Measurements from ENCODE around the gene DDB1. TPM values are rescaled to one million over a fixed set of nuclear protein-coding genes. Genes with fewer than 3 reads are reported as not detected.
A peak's percentile ranks its signal among the peaks of the same experiment; 100 is the strongest.

DDB1 gene
- total RNA-seq (2013; cell fraction: nucleolus; rRNA removed) = 131 and 138 TPM in 2 replicates
- total RNA-seq (2014; rRNA removed) (241 and 250 TPM in 2 replicates), total RNA-seq (2014; rRNA removed; fragmentation: Illumina TruSeq; extraction: Trizol) (197 and 199 TPM in 2 replicates), total RNA-seq (2021) (271 and 272 TPM in 2 replicates), polyA plus RNA-seq (2011; rRNA removed) (183 and 221 TPM in 2 replicates), polyA plus RNA-seq (2014; fragmentation: Illumina TruSeq; extraction: Trizol) (160 and 203 TPM in 2 replicates), polyA plus RNA-seq (2014; fragmentation: Nextera tagmentation; extraction: Ambion mirVana) (100 to 1,000 TPM; 136 to 211 TPM), polyA plus RNA-seq (2014; rRNA removed) (202 and 220 TPM in 2 replicates), polyA plus RNA-seq (2016; fragmentation: Nextera tagmentation; extraction: Ambion mirVana) (100 to 1,000 TPM; 236 to 262 TPM), polyA minus RNA-seq (2011; rRNA and poly(A)+ RNA removed) (351 and 399 TPM in 2 replicates), Bru-seq, nascent RNA (percentile 90 among the genes with signal in this experiment), BruChase-seq, experiment 1, labeled RNA remaining after a 6-hour chase (percentile 97 among the genes with signal in this experiment), BruChase-seq, experiment 2, labeled RNA remaining after a 2-hour chase (percentile 94 among the genes with signal in this experiment)
- polyA plus RNA-seq (2011; ENCODE audit: low read depth) = 71.1 TPM
- 231 and 256 TPM in 2 replicates for polyA plus RNA-seq (2011; cell fraction: cytosol; rRNA removed)
- 156 and 213 TPM in 2 replicates for polyA plus RNA-seq (2011; cell fraction: nucleus; rRNA removed)
- 113 and 114 TPM in 2 replicates for polyA plus RNA-seq (2012)
- 120 and 148 TPM in 2 replicates for polyA minus RNA-seq (2011; cell fraction: cytosol; rRNA and poly(A)+ RNA removed)
- 65.8 and 119 TPM in 2 replicates for polyA minus RNA-seq (2011; cell fraction: nucleus; rRNA and poly(A)+ RNA removed)
- long read RNA-seq, experiment 1, full-length matches to known transcripts = 37 of 56 reads
- long read RNA-seq, experiment 1, partial matches to known transcripts = 17 of 56 reads
- long read RNA-seq, experiment 1, other reads (novel, unspliced or antisense) = 2 of 56 reads
- long read RNA-seq, experiment 2, full-length matches to known transcripts = 2 of 48 reads
- long read RNA-seq, experiment 2, partial matches to known transcripts = 38 of 48 reads
- long read RNA-seq, experiment 2, other reads (novel, unspliced or antisense) = 8 of 48 reads

DNA sequence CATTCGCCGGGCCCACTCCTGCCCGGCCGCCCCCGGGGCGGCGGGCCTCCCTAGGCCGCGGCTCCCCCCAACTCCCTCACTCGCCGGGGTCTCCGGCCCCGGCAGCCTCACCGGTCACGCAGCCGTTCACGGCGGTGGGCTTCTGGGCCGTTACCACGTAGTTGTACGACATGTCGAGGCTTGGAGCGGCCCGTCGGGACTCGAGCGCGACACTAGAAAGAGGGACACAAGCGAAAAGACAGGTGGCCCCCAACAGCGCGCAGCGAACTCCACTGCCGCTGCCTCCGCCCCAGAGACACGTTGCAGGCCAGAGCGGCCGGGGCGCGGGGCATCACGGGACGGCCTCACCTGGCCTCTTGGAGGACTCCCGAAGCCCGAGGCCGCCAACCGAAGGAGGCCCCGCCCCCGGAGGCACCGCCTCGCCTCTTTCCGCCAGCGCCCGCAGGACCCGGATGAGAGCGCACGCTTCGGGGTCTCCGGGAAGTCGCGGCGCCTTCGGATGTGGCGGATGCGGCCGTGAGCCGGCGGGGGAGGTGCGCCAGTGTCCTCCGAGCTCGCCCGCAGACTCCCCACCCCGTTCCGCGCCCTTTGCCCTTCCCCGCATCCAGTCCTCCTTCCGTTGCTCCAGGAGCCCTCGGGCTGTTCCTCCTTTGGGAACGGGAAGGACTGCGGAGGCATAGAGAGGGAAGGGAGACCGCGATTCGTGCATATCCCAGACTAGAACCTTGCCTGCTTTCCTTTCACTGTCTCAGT lies at the start of gene DDB1, which contains the start of gene TKFC:
Gene DDB1 (minus strand): TSS at position 309 of the 753 bp plus-strand sequence. CDS start 137 bp downstream, at position 172.
Gene TKFC (plus strand): TSS at position 432 of the 753 bp plus-strand sequence. CDS start 1,501 bp downstream, outside the sequence.
- Histone ChIP-seq H3K9ac (ENCODE audit: control insufficient read depth, insufficient read depth, low read length) (peak within 1 kb of the TSS; percentile 99), H2AFZ (ENCODE audit: control insufficient read depth, low read depth, low read length) (peak within 1 kb of the TSS; percentile 83), H3K36me3 (ENCODE audit: control insufficient read depth in 2 of 2, insufficient read depth in 2 of 2, low read length in 1 of 2) (peaks cover 2 to 7% of the 10 kb centered on the region in 2 experiments; a peak in 3 of 4 replicates), H3K4me1 (ENCODE audit: control insufficient read depth, insufficient read depth, low read length) (peaks cover 20% of the 10 kb centered on the region), H3K79me2 (ENCODE audit: control insufficient read depth, insufficient read depth, low read length) (peaks cover 58% of the 10 kb centered on the region), H3K9me3 (replicated peaks; ENCODE audit: control insufficient read depth, insufficient read depth, low read length) (no peaks in the 10 kb centered on the region), H3K27ac (ENCODE audit: control insufficient read depth, insufficient read depth) (peak within 1 kb of the TSS; percentile 92), H3K4me3 (peak within 1 kb of the TSS; percentile 90), H3K27me3 (replicated peaks in 1 of 2; ENCODE audit: control insufficient read depth in 2 of 2, insufficient read depth in 2 of 2, low read length in 1 of 2) (no peaks in the 10 kb centered on the region), H3K4me2 (ENCODE audit: control insufficient read depth, insufficient read depth) (peak within 1 kb of the TSS; percentile 83), H4K20me1 (ENCODE audit: control insufficient read depth, insufficient read depth) (no peaks in the 10 kb centered on the region; the same call in 1 of the 2 replicates)
- in situ Hi-C loops (cut with MboI) (no loop called here), intact Hi-C loops (cut with micrococcal nuclease; ENCODE audit: unreplicated experiment) (loop anchor here (1.0 to 10.0 kb wide), 3 partner anchors 29 to 104 kb away; partner anchors contain the start of gene TMEM138)
- SMC1A ChIA-PET (ENCODE audit: uncharacterized antibody, unreplicated experiment) = interaction anchor here (0.8 to 8.1 kb wide), 10 partner anchors 25 to 501 kb away, joined by 3 to 414 read pairs (median 5); partner anchors contain the start of genes CPSF7, CYB561A3, SDHAF2 and TMEM138
- no TSS peak for BruUV-seq (replicated peaks)
- DNase-seq (ENCODE audit: low read depth, low spot score) (peak; percentile 64), FAIRE-seq (no peak), ATAC-seq (peak; percentile 94)
- CTCF ChIA-PET = interaction anchor here (0.8 to 10.2 kb wide), 10 partner anchors 8 to 292 kb away, joined by 3 to 729 read pairs (median 8); partner anchors contain the start of genes CYB561A3, TMEM138 and TMEM216
- RAD21 ChIA-PET (ENCODE audit: unreplicated experiment) = interaction anchor here (1.5 to 6.5 kb wide), 4 partner anchors 26 to 59 kb away, joined by 4 to 424 read pairs (median 130); partner anchors contain the start of genes CYB561A3, TMEM138 and TMEM216
- WGBS (ENCODE audit: insufficient coverage, insufficient replicate concordance, low lambda C conversion rate, missing lambda C conversion rate) = under 1% methylated on average over 71 of the region's 81 CpGs
- POLR2A ChIA-PET = interaction anchor here (1.0 to 5.9 kb wide), 7 partner anchors 24 to 96 kb away, joined by 3 to 86 read pairs (median 16); partner anchors contain the start of genes CPSF7, CYB561A3, SDHAF2 and TMEM138
- TF ChIP-seq KAT2A (conservative IDR thresholded peaks at IDR 0.05; ENCODE audit: control insufficient read depth, low read depth, low read length) (no peak), STAT3 (IDR thresholded peaks at IDR 0.05; ENCODE audit: low read depth, low read length) (no peak), HDGF (IDR thresholded peaks at IDR 0.05) (peak; percentile 73; the same call in 1 of the 2 replicates), EZH2 (IDR thresholded peaks at IDR 0.05; ENCODE audit: borderline replicate concordance, control insufficient read depth, low read depth, low read length) (no peak), BMI1 (IDR thresholded peaks at IDR 0.05; ENCODE audit: borderline replicate concordance) (no peak), SMAD1 (IDR thresholded peaks at IDR 0.05; ENCODE audit: low read depth, partially characterized antibody) (no peak), MYC (IDR thresholded peaks at IDR 0.05; ENCODE audit: insufficient read depth, insufficient read length, insufficient replicate concordance, low read length, severe bottlenecking) (peak; percentile 77), RCOR1 (conservative IDR thresholded peaks at IDR 0.05; ENCODE audit: low read depth, low read length) (0 out of 2 replicates have a peak, but pooled peaks have one; percentile 27), FOS (IDR thresholded peaks at IDR 0.05; ENCODE audit: borderline replicate concordance, extremely low read depth, insufficient read length) (no peak), ZBED1 (IDR thresholded peaks at IDR 0.05; ENCODE audit: borderline replicate concordance) (no peak), SREBF2 (IDR thresholded peaks at IDR 0.05; ENCODE audit: low read length) (no peak)
- TF ChIP-seq, protein P1, sequence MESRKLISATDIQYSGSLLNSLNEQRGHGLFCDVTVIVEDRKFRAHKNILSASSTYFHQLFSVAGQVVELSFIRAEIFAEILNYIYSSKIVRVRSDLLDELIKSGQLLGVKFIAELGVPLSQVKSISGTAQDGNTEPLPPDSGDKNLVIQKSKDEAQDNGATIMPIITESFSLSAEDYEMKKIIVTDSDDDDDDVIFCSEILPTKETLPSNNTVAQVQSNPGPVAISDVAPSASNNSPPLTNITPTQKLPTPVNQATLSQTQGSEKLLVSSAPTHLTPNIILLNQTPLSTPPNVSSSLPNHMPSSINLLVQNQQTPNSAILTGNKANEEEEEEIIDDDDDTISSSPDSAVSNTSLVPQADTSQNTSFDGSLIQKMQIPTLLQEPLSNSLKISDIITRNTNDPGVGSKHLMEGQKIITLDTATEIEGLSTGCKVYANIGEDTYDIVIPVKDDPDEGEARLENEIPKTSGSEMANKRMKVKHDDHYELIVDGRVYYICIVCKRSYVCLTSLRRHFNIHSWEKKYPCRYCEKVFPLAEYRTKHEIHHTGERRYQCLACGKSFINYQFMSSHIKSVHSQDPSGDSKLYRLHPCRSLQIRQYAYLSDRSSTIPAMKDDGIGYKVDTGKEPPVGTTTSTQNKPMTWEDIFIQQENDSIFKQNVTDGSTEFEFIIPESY (IDR thresholded peaks at IDR 0.05) = no peak
- TF ChIP-seq, protein P2, sequence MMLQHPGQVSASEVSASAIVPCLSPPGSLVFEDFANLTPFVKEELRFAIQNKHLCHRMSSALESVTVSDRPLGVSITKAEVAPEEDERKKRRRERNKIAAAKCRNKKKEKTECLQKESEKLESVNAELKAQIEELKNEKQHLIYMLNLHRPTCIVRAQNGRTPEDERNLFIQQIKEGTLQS (IDR thresholded peaks at IDR 0.05; ENCODE audit: borderline replicate concordance, extremely low read depth, low read depth, low read length) = no peak
- TF ChIP-seq, protein P3, sequence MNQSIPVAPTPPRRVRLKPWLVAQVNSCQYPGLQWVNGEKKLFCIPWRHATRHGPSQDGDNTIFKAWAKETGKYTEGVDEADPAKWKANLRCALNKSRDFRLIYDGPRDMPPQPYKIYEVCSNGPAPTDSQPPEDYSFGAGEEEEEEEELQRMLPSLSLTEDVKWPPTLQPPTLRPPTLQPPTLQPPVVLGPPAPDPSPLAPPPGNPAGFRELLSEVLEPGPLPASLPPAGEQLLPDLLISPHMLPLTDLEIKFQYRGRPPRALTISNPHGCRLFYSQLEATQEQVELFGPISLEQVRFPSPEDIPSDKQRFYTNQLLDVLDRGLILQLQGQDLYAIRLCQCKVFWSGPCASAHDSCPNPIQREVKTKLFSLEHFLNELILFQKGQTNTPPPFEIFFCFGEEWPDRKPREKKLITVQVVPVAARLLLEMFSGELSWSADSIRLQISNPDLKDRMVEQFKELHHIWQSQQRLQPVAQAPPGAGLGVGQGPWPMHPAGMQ (IDR thresholded peaks at IDR 0.05; ENCODE audit: borderline replicate concordance) = no peak

All from GM12878 (cell line).